Stimulated activated CD4-positive, alpha-beta T cell treated with anti-CD3 and anti-CD28 coated beads, Interleukin-2, amount 100 ng/mL, for 24 hours (primary cell): ENCODE data around the gene ZNHIT1.
"Not testable (repeated sequence)": the region's sequence is repeated elsewhere in the genome, so short reads cannot be mapped to it uniquely, and the experiment has no call there.

Source experiments
- DNase-seq, 2 donors: peaks; one replicate each; pipeline ENCODE4 v3.0.0-alpha.2; 2020

ZNHIT1 gene

DNA sequence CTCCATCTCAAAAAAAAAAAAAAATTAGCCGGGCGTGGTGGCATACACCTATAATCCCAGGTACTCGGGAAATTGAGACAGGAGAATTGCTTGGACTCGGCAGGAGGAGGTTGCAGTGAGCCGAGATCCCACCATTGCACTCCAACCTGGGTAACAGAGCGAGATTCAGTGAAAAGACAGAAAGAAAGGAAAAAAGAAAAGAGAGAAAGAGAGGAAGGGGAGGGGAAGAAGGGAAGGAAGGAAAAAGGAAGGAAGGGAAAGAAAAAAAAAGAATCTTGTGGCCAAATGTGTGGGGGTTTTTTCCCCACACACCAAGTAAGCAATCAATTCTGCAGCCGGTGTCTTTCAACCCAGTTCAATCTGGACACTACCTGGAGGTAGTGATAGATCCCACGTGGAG lies 28.9 kb upstream of the ZNHIT1 start:
- no peak for DNase-seq

DNA sequence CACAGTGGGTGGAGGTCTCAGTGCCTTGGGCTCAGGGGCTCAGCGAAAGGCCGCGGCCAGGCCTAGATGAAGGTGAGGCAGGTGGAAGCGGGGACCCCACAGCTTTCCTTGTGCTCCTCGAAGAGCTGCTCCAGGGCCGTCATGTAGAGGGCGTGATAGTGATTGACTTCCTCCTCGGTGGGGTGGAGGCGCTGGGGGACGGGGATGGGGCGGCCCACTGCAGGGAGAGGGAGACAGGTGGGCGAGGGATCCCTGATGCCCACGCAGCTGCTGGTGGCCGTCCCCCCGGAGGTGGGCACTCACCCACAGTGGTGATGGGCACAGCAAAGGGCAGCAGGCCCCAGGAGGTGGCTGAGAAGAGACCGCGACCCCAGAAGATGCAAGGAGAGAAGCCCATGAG lies 22.1 kb upstream of the ZNHIT1 start:
- DNase-seq = no peak

DNA sequence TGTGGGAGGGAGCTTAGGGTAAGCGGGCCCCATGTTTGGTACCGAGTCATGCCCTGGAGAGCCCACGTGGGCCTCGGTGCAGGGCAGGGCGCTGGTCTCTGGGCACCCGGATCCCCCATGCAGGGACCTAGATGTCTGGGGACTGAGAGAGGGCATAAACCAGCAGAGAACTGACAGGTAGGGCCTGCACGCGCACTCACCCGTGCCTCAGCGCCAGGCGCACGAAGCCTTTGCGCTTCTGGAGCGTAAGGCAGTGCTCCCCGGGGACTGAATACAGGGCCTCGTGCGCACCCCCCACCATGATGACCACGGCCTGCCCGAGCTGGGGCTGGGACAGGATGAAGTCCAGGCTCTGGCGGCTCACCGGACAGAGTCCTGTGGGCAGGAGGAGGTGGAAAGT lies 20.0 kb upstream of the ZNHIT1 start:
- DNase-seq = no peak

DNA sequence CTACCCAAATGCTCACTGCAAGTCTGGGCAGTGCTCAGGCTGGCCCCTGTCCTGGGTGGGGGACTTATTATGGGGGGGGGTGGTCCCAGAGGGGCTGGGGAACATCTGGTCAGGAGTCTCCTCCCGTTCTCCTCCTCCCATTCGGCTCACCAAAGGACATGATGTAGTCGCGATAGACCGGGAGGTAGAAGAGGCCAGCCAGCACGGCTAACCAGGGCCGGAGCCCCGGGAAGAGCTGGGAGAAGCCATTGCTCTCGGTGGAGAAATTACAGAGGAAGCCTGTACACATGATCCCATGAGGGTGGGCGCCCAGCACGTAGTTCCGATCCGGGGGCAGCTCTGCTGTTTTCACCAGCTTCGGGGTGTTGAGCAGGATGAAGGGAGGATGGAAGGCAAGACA lies 19.5 kb upstream of the ZNHIT1 start:
- no peak for DNase-seq

DNA sequence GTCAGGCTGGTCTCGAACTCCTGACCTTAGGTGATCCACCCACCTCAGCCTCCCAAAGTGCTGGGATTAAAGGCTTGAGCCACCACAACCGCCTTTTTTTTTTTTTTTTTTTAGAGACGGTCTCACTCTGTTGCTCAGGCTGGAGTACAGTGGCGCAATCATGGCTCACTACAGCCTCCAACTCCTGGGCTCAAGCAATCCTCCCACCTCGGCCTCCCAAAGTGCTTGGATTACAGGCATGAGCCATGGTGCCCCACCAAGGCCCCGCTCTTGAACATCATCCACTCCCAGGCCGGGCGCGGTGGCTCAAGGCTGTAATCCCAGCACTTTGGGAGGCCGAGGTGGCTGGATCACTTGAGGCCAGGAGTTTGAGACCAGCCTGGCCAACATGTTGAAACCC lies 18.4 kb upstream of the ZNHIT1 start:
- DNase-seq = not testable (repeated sequence)

DNA sequence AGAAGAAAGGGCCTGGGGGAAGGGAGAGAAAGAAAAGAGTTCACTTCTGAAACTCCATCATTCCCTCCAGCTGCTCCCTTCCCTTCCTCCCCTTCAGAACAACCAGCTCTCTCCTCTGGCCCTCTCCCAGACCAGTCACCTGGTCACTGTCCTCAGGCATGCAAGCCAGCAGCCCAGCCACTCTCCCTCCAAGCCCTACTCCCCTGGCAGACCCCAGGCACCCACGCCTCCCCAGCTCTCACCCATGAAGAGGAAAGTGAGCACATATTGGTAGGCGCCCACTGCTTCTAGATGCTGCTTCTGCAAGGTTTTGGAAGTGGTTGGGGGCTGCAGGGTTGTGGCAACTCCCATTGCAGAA lies 17.5 kb upstream of the ZNHIT1 start:
- no peak for DNase-seq

DNA sequence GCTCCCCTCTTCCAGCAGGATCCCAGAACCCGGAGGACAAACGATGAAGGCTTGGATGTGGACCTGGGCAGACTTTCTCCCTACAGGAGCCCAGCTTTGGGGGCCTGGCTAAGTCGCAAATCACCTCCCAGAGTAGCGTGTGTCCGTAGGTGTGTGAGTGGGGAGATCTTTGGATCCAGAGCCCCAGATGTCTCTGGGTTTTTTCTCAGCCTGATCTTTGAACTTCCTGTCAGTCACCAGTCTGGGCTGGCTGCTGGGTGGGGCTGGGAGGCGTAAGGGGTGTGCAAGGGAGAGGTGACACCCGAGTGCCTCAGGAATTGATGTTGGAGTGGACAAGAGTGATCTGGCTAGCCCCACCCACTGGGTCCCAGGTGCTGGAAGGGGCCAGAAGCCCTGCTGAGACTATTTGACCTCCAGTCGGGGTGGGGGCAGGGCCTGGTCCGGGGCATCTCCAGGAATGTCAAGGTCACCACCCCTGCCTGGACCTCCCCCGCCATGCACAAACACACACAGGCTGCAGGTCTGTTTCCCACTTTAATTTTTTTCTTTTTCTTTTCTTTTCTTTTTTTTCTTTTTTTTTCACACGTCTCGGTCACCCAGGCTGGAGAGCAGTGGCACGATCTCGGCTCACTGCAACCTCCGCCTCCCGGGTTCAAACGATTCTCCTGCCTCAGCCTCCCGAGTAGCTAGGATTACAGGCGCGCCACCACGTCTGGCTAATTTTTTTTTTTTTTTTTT lies 16.9 kb upstream of the ZNHIT1 start, which contains the start of gene MOGAT3:
TSS of gene MOGAT3 (minus strand) at position 175 of the 738 bp plus-strand sequence. CDS start 182 bp downstream, outside the sequence.
- no peak for DNase-seq

DNA sequence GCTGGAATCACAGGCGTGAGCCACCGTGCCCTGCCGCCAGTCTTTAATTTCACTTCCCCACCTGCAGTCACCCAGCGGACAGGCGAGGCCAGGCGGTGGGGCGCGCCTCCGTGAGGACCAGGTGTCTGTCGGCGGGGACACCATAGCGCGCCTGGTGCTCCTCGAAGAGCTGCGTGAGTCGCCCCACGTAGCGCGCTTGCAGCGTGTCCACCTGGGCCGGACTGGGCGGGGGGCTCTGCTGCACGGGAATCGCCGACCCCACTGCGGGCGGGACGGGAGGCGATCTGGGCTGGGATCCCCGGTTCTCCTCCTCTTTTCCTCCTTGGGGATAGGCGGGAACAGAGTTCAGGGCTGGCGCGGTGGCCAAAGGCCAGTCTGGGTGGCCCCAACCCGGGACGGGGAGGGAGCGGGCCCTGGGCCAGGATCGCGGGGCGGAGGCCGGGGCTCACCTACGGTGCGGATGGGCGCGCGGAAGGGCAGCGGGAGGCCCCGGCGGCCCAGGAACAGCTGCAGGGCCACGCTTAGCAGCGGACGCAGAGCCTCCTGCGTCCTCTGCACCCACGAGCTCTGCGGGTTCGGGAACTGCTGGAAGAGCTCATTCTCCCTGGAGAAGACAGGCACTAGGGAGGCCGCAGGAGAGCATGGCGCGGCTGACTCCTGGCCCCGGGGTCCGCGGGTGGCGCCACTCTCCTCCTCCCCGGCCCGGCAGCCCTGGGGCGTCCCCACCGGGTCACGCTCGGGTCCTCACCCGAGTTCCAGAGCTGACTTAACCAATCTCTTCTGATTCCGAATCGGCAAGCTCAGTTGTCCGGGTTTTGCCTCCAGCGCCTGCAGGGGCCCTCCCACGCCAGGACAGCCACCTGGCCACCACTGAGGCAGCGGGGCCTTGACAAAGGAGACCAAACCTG lies 16.0 kb upstream of the ZNHIT1 start:
- DNase-seq = no peak

DNA sequence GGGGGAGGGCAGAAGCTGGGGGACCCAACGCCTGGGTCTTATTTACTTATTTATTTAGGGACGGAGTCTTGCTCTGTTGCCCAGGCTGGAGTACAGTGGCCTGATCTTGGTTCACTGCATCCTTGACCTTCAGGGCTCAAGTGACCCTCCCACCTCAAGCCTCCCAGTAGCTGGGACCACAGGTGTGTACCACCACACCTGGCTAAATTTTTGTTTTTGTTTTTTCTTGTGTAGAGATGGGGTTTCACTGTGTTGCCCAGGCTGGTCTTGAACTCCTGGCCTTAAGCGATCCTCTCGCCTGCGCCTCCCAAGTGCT lies 15.4 kb upstream of the ZNHIT1 start:
- DNase-seq = no peak

DNA sequence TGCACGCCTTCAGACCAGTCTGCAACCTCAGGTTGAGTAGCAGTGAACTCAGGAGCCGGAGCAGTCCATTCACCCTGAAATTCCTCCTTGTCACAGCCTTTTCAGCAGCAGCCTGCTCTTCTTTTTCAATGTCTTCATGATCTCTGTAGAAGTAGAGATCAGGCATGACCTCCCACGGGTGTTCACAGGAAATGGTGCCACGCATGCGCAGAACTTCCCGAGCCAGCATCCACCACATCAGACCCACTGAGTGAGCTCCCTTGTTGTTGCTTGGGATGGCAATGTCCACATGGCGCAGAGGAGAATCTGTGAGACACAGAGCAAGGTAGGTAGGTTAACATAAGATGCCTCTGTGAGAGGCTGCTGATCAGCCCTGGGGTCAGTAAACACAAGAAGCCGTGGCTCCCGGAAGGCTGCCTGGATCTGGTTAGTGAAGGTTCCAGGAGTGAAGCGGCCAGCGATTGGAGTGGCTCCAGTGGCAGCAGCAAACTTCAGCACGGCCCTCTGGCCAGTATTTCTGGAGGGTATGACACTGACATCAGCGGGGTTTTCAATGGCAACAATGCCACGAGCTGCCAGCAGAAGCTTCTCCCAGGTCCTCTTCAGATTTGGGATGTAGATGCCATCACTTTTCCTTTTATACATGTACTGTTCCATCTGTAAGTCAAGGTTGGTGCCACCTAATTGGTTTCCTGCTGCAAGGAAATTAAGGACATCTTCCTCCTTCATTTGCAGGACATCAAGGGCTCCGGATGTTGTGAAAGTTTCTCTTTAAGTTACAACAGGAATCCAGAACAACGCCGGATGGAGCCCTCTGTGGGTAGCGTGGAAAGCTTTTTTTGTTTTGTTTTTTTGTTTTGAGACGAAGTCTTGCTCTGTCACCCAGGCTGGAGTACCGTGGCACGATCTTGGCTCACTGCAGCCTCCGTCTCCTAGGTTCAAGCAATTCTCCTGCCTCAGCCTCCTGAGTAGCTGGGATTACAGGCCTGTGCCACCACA lies 13.9 kb upstream of the ZNHIT1 start:
- DNase-seq = peak in 1 of 2 donors; percentile 19

DNA sequence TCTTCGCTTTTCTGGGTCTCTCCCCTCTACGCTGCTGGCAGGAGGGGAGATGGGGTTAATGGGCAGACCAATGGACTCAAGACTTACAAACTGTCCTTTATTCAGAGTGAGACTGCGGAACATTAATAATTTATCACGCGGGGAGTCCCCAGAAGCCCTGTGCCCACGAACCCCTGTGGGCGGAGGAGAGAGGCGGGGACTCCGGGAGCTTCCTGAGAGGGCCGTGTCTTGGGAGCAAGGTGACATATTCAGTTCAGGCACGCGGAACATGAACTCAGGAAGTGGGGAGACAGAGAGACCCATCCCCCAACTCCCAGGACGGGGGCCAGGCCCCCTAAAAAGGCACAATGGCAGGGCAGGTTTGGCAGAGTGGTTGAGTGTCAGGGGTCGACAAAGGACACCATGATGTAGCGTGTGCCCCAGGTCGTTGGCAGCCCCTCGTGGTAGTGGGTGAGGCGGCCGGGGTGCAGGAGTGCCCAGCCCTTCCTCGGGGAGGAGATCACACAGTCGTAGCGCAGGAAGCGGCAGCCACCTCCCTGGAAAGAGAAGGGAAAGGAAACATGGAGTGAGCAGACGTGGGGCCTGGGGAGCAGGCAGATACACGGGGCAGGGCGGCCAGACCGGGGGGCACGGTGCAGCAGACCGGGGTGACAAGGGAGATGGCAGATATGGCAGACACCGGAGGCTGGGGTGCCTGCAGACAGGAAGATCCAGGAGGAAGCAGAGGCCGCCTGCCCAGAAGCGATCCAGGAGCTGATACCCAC lies 11.9 kb upstream of the ZNHIT1 start:
- no peak for DNase-seq

DNA sequence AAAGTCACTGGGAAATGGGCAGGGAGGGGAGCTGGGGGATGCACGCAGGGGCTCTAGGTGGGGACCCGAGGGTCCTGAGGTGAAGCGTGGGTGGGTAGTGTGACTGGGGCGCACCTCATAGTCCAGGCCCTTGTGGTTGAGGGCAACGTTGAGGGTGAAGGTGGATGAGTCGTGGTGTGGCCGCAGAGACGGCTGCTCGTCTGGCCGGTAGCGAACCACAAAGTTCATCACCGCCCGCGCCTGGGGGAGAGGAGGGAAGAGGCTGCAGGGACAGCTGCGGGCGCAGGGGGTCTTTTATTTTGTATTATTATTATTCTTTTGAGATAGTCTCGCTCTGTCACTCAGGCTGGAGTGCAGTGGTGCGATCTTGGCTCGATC lies 11.3 kb upstream of the ZNHIT1 start:
- DNase-seq = no peak

DNA sequence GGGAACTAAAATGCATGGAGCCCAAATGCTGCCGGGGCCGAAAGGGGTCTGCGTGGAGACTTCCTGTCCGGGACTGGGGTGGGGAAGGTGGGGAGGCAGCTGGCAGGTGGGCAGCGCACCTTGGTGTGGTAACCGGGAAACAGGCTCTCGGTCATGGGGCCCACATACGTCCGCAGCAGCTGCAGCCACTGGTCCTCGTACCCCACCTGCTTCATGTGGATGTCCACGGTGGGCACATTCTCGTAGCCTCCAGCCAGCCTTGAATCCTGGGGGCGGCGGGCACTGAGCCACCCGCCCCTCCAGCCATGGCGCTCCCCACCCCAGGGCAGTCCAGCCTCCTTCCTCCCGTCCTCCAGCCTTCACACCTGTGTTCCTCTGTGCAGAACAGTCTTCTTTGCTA lies 10.5 kb upstream of the ZNHIT1 start:
- DNase-seq = no peak

DNA sequence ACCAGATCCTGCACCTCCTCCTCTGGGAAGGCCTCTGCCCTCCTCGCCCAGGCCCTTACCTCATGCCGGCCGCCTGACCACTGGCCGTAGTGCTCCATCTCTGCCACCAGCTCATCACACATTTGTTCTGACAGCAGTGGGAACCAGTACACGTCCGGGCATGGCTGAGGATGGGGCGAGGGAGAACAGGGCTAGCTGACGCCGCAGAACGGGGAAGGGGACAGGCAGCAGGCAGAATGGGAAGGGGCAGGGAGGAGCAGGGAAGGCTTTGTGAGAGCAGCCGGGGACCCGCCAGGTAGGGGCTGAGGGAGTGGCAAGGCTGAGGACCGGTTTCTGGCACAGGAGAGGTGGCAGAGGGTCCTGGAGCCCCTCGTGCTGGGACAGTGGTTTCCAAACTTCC lies 9.2 kb upstream of the ZNHIT1 start:
- DNase-seq = no peak

DNA sequence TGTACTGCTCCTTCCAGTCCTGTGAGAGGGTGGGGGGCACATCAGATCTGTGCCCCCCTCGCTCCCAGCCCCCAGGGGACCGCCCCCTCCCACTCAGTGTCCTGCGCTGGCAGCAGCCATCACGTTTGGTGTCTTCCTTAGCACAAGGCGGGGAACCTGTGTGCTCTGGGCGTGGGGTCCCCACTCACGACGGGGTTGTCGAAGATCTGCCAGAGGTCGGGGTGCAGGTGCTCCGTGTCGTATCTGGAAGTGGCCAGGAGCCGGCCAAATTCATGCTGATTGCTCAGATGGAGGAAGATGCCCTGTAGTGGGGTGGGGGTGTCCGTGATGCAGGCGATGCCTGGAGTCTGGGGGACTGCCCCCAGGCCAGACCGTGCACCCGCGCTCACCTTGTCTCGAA lies 7.8 kb upstream of the ZNHIT1 start:
- no peak for DNase-seq

DNA sequence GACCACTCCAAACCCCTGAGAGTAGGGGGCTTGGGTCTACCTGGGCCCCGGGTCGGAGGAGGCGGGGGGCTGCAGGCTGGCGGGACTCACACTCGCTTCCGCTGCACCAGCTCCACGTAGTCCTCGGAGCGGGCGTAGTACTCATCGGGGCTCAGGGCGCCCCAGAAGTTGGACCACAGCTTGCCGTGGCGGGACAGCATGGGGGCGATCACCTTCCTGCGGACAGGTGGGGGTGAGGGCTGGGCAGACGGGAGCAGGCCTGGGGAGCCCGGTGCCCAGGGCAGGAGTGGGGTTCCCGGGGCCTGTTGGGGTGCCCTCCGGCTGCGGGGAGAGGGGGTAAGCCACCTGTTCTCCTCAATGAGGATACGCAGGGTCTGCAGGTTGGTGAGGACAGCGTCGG lies 6.5 kb upstream of the ZNHIT1 start:
- DNase-seq = no peak

DNA sequence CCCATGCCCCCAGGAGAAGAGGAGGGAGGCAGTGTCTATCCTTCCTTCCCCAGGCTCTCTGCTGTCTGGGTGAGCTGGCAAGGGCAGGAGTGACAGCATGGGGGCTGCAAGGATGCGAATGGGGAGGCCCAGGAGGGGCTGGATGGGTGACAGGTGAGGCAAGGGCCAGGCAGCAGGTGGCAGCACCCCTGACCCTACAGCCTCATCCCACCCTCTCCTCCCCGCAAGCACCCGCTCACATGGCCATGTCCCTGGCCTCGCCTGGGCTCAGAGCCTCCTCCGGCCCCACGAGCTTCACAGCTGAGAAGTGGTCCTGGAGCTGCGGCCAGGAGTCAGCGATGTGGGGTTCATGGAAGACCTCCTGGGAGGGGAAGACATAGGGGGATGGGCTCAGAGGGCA lies 6.0 kb upstream of the ZNHIT1 start:
- DNase-seq = no peak

DNA sequence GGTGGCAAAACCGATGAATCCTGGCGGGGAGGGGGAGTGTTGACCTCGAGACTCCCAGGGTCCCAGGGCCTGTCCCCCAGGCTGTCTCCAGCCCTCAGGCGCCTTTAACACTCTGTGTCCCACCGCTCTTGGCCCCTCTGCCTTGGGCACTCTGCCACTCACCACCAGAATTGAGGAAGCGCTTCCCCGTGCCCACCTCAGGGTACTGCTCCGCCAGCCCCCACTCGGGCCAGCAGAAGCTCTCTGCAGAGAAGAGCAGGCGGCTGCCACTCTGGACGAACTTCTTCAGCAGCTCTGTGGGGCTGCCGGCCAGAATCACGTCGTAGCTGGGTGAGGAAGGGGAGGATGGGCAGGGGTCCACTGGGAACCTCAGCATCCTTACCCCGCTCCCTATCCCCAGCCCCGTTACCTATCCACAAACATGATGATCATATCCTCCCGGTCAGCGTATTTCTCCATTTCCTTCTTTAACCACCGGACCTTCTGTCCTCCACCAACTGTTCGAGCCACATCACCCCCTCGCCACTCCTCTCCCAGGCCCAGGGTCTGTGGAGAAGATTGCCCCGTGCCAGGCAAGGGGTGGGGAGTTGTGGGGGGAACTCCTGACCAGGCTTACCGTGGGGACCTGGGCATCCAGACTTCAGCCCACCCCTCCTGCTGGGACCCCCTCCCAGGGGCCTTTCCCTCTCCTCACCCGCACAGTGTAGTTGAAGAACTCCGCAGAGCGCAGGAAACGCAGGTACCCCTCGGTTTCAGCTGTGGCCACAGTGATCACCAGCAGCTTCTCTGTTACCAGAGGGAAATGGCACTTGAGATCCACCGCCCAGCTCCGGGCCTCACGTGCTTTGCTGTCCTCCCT lies 1.7 kb upstream of the ZNHIT1 start:
- DNase-seq = no peak

DNA sequence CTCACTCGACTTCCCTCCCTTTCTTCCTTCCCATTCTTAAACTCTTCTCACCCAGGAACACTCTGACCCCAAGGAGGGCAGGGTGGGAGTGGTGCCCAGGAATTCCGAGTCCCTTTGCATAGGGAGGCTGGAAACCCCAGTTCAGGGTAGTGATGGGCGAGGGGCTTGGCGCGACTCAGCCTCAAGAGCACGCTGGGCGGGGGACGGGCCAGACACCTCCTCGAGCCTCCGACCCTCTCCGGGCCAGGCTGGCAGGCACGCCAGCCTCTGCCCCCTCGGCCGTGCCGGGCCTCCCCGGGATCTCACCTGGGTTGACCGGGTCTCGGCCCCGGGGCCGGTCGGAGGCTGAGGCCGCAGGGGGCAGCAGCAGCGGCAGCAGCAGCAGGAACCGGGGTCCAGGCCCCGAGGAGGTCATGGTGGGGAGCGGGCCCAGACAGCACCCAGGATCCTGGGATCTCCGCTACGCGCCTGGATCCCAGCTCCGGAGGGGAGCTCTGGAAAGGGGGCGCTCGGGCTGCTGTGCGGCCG lies 1.0 kb upstream of the ZNHIT1 start:
- DNase-seq = no peak

DNA sequence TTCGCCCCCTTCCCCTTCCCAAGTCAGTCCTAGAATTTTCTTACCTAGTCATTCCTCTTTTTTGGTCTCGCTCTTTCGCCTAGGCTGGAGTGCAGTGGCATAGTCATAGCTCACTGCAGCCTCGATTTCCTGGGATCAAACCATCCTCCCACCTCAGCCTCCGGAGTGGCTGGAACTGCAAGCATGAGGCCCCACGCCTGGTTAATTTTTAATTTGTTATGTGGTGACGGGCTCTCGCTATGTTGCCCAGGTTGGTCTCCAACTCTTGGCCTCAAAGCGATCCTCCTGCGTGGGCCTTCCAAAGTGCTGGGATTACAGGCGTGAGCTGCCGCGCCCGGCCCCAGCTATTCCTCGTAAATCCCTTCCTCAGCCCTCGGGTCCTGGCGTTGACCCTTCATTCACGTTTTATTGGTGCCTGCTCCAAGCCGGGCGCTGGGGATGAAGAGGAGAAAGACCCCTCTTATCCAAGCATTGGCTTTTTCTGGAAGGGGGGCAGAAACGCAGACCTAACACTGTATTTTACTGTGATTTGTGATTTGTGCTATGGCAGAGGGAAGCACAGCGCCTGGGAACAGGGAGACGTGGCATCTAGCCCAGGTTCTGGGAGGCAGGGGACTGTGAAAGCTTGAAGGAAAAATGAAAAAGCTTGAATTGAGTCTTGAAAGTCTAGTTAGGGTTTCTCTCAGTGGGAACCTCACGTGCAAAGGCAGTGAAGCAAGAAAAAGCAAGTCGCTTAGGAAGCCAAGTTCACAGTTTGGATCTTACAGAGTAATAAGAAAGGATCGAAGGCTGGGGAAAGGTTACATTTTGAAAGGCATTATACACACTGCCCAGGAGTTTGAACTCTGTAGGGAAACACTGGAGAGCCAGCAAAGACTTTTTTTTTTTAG lies 516 bp downstream of the ZNHIT1 start:
- no peak for DNase-seq
